GM19193 (cell line): Measurements from ENCODE around the gene COL26A1.

ENCODE experiments used
- POLR2A ChIP-seq: IDR thresholded peaks from 4 replicates; pipeline ENCODE4 v1.6.1; 2011; ENCODE audit not compliant: insufficient read depth, insufficient read length; ENCODE audit errors: extremely low read depth

COL26A1 gene

DNA sequence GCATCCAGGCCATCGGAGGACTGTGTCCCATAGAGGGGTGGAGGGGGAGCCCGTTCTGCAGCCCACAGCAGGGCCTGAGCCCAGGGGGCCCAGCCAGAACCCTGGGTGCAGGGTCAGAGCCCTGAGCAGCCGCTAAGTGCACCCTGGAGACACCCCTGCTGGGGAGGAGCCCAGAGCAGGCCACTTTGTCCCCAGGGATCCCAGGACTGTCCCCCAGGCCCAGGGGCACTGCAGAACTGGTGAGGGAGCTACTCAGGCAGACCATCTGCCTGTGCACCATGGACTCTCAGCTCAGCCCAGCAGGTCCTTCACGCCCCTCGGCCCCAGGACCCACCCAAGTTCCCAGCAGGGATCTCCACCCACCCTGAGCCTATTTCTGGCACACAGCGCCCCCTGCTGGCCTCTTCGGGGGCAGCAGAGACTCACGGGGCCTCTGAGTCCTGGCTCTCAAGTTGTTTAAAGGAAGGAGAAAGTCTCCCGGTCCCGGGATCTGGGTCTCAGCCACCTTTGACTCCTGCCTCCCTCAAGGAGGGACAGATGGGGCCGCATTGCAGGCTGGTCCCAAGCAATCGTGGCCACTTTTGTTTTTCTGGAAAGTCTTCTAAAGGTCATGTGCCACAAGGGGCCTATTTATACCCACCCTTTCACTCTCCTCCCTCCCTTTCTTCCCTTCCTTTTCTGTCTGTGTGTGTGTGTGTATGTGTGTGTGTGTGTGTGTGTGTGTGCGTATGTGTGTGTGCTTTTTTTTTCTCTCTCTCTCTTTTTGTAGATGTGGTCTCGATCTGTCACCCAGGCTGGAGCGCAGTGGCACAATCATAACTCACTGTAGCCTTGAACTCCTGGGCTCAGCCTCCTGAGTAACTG lies 176.2 kb downstream of the COL26A1 start:
- TF ChIP-seq POLR2A, result no peak

DNA sequence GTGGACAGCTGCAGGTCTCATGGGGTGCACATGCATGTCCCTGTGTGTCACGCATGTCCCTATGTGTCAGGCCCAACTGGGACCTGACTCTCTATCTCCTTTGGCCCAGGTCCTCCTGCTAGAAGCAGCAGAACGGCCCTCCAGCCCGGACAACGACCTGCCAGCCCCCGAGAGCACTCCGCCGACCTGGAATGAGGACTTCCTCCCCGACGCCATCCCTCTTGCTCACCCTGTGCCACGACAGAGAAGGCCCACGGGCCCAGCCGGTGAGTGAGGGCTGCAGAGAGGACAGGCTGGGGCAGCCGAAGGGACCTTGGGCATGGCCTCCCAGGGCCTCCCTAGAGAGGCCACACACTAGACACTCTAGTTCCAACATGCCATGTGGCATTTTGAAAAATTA lies 177.1 kb downstream of the COL26A1 start:
- no peak for TF ChIP-seq POLR2A

DNA sequence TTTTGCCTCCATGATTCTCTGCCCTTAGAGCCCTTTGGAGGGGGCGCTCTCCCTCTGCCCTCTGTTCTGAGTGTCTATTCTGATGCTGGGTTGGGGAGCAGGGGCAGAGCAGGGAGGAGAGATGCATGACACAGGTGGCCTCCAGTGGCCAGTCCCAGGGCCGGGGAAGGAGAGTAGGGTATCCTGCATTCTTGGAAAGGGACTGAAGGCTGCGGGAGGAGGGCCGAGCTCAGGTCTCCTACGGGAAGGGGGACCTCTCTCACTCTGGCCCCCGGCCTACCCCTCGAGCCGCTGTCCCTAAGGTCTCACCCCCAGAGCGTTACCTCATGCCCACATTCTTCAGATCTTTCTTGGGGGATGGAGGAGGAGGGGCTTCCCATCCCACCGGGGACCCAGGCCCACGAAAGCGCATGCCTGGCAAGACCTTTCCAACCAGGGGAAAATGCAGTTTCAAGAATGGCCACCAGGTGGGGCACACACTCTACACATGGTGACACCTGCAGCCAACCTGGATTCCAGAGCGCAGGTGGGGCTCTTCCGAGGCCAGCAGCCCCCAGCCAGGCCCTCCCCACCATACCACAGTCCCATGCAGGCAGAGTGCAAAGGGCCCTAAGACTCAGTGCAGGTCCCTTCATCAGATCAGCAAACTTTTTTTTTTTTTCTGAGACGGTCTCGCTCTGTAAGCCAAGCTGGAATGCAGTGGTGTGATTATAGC lies 180.0 kb downstream of the COL26A1 start:
- TF ChIP-seq POLR2A, result no peak

DNA sequence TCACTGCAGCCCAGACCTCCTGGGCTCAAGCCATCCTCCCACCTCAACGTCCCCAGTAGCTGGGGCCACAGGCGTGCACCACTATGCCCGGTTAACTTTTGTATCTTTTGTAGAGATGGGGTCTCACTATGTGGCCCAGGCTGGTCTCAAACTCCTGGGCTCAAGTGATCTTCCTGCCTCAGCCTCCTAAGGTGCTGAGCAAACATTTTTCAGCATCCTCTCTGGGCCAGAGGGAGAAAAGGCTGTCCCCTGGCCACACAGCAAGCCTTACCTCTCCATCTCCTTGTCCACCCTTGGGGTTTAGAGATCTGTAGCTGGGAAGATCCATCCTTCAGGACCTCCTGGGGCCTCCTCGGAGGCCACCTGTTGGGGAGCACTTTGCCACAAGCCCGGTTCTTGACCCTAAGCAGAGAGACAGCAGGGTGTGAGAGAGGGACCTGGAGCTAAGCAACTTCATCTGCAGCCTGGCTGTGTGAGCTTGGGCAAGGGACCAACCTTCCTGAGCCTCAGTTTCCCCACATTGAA lies 180.6 kb downstream of the COL26A1 start:
- no peak for TF ChIP-seq POLR2A

DNA sequence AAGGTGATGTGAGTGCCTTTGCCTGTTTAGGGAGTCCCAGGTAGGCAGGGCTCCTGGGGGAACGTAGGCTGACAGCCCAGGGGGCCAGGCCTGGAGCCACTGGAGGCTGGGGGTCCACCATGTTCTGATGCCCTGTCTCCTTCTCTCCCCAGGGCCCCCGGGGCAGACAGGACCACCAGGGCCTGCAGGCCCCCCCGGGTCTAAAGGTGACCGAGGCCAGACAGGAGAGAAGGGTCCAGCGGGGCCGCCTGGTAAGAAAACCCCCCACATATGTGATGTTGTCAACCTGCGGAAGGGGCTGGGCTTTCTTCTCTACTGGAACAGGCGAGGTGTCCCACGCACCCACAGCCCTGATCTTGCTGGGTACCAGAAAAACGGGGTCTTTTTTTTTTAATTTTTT lies 181.2 kb downstream of the COL26A1 start:
- no peak for TF ChIP-seq POLR2A

DNA sequence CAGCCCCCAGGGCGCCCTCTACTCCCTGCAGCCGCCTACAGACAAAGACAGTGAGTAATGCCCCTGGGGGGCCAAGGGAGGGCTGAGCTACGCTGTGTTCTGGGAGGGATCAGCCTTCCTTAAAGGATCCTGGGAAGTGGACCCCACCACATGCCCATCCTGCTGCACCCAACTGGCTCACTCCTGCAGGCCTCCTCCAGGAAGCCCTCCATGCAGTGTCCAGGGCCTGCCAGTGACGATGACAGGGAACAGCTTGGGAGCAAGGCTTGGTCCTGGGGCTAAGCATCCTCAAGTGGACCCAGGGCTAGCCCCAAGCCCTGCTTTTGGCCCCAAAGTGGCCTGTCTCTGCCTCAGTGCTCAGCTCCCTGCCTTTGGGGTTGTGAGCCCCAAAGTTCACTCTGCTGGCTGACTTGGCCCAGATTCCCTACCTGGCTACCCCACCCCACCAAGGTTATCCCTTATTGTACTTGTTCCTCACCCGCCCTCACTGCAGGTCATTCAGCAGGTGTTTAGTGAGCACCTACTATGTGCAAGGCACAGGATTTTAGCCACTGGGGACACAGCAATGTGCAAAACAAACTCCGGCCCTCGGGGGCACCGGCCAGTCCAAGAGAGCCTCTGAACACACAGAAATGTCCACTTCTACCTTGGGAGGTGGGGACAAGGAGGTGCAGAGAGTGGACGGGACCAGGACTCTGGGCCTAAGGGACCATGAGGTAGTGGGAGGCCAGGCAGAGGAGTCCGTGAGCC lies 182.9 kb downstream of the COL26A1 start:
- no peak for TF ChIP-seq POLR2A

DNA sequence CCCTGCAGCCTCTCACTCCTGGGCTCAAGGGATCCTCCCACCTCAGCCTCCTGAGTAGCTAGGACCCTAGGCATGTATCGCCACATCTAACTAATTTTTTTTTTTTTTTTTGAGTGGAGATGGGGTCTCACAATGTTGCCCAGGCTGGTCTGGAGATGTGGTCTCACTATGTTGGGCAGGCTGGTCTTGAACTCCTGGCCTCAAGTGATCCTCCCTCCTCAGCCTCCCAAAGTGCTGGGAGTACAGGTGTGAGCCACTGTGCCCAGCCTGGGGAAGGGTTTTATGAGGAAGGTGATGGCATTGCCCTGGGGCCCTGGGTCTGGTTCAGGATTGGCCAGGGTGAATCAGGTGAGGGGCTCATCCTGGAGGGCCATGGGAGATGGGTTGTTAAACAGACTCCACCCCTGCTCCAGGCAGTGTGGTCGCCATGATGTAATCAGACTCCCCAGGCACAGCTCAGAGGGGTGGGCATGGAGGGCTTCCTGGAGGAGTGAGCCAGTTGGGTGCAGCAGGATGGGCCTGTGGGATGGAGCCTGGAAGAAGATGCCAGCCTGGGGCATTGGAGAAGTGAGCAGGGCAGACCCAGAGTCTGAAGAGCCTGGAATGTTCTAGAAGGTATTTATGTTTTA lies 183.7 kb downstream of the COL26A1 start:
- no peak for TF ChIP-seq POLR2A

DNA sequence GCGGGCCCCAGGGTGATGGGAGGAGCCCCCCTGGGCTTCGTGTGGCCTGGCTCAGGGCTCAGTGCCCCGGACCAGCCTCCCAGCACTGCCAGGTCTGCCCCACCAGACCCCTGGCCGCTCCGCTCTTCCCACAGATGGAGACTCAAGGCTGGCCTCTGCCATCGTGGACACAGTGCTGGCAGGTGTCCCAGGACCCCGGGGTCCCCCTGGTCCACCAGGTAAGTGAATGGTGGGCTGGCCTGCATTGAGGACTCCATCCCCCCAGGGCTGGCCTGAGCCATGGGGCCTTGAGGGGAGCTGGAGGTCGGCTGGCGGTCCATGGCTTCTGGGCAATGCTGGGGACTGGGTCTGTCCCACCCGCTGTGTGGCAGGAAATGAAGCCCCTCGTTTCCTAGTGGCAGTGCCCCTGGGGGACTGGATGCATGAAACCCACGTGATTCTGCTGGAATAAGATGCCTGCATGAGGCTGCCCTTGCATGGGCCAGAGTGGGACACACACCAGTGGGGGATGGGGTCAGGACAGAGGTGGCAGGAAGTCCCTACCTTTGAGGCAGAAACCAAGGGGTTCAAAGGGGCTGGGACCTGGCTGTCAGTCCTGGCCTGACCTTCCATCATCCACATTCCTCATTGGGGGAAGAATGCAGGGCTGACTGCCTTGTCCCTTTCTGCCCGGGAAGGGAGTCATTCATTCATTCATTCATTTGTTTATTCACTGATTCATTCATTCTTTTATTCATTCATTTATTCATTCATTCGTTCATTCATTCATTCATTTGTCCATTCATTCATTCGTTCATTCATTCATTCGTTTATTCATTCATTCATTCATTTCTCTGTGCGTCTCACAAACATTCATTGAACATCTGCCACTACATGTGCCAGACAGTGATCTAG lies 184.6 kb downstream of the COL26A1 start:
- no peak for TF ChIP-seq POLR2A

DNA sequence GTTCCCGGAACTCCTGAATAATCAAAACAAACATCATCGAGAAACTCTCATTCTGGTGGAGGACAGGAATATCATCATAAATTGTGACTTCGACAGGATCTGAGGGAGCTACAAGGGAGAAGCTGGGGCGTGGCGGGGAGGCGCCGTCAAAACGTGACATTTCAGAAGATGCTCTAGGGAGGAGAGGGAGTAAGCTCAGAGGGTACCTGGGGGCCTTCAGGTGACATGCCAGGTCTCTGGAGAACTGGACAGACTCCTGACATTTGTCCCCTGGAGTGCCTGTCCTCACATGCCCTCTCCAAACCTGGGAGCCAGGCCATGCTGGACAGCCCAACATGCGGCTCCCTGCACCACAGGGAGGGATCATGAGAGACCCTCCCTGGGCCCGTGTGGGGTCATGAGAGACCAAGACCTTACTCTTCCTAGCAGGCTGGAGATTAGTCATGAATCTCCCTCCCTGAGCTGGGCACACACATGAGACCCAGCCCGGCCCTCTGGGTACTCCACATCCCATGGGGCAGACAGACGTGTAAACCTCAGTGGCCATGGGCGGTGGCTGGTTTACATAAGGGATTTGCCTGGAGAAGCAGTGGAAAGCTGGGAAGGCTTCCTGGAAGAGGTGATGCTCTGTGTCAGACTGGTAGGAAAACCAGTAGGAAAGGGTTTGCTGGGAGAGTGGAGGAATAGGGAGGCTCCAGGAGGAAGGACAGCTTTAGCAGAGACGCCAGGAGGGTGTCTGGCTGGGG lies 185.4 kb downstream of the COL26A1 start:
- no peak for TF ChIP-seq POLR2A

DNA sequence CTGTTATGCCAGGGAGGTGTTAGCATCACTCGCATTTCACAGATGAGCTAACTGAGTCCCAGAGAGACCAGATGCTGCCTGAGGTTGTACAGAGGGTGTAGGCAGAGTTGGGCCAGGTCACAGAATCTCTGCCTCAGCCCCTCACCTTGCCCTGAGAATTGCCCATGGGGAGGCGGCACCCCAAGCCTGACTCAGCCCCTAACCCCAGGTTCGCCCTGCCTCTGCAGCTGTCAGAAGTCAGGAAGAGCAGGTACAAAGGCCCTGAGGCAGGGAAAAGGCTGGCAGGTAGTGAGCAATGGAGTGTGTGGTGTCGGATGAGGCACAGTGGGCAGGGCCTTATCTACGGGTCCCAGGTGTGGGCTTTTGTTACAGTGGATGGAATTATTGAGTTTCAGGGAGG lies 187.1 kb downstream of the COL26A1 start:
- TF ChIP-seq POLR2A, result no peak

DNA sequence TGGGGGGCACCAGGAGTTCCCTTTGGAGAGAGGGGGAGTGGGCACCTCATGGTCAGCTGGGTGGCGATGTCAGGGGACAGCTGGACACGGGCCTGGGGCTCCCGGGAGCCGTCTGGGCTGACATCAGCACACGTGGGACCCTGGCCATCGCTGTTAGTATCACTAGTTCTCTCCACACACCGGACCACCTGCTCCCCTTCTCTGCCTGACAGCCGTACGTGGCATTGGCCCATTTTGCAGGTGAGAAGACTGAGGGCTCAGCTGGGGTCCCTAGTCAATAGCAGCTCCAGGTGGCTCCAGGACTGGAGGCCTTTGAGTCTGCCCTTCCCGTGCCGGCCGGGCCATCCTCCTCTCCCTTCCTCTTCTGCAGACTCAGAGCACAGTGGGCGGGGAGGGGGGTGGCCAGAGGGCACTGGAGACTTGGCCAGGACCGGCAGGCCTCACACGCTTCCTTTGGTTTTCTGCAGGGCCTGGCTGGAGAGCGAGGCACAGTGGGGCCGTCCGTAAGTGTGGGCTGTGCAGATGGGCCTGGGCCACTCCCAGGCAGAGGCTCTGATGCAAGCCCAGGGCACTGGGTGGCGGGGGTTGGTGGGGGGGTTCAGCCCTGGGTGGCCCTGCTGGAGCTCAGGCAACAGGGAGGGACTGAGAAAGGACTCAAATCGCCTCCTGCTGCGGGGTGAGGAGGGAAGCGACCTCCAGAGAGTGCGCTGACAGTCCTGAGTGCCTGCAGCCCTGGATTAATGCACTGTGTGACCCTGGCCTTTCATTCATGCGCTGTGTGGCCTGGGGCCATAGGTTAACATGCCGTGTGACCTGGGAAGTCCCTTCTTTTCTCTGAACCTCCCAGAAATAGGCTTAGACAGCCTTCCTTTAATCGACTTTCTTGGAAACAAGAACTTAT lies 188.2 kb downstream of the COL26A1 start:
- no peak for TF ChIP-seq POLR2A
